GM18505 (cell line): ENCODE data around the gene ADNP2.

ENCODE experiments used
- ATAC-seq: cut with Tn5 transposase; IDR thresholded peaks from one replicate; pipeline ENCODE4 v1.9.1; 2021; ENCODE audit not compliant: unreplicated experiment
- POLR2A ChIP-seq: IDR thresholded peaks from 4 replicates; pipeline ENCODE4 v1.6.1; 2011; ENCODE audit warnings: borderline replicate concordance; ENCODE audit not compliant: insufficient read depth, insufficient read length; ENCODE audit errors: extremely low read depth

Gene ADNP2

DNA sequence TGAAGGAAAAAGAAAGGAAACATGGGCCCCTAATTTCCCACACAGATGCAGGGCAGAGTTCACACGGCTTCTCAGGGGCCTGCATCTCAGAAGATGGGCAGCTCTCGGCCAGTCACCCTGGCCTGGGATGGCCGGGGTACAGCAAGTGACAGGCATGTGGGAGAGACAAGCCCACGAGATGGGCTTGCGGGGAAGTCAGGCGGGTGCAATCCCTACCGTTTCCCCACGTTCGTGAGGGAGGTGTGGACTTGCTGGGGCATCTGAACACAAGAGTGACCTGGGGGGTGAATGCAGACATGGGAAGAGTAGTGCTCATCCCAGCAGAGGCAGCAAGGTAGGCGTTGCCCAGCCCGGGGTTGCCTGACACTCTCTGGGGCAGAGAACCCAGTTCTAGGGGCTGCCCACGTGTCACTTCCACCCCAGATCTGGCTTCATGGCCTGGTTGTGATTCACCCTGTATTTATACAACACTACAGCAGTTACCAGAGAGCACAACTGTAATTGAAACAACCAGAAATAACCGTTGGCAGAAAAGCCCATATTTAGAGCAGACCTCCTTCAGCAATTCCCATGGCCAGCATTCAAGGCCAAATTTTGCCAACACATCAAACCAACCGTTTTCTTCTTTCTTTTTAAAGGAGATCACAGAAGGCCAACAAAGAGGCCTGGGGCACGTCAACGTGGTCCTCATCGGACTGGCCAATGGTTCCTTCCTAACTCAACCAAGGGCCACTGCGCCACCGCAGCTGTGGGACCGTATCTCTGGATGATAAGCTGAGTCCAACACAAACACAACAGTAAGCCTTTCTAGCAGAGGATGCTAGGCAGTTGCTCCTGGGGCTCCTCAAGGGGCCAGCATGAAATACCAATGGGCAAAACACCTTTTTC lies 79.8 kb downstream of the ADNP2 start:
- TF ChIP-seq POLR2A: no peak
- no peak for ATAC-seq

DNA sequence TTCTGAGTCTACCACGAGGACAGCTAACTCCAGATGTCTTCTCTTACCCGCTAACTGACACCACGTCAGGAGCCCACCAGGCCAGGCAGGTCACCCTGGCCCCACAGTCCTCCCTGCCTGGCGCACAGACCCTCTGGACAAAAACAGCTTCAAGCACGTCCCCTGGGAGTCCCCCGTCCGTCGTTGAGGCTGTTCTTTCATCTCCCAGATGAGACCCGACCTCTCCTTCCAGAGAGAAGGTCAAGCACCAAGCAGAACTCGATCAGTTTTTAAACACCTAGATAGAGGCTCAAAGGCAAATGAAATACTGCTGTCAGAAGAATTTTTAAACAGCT lies 80.4 kb downstream of the ADNP2 start:
- TF ChIP-seq POLR2A: no peak

More for the DNA sequence above, 80.4 kb downstream of the ADNP2 start:
- ATAC-seq: no peak
